WTC11 (cell line): ENCODE data around the gene VPS33B. TPM values are rescaled to one million over a fixed set of nuclear protein-coding genes. Genes with fewer than 3 reads are reported as not detected.

Experiments used
- ATAC-seq: fragments of 200-7000 bp; cut with Tn5 transposase; 2 replicates; pipeline ENCODE4 v1.10.0; 2021; ENCODE audit warnings: mild to moderate bottlenecking, moderate library complexity
- CTCF ChIA-PET: fragments of 300-600 bp; sonication (Branson Sonifier 250); formaldehyde crosslinking; loops from one replicate; lab custom pipeline; 2021; ENCODE audit warnings: antibody characterized with exemption; lab: Charles Lee
- POLR2A ChIA-PET: fragments of 350-600 bp; sonication (Branson Sonifier 250); formaldehyde crosslinking; loops from one replicate; lab custom pipeline; 2021; ENCODE audit warnings: antibody characterized with exemption; lab: Charles Lee
- DNase-seq: peaks from one replicate; pipeline ENCODE4 v3.0.0; 2021; ENCODE audit warnings: low spot score
- H3K27ac Mint-ChIP-seq: 2 replicates; pipeline ENCODE4 v1.8.0; 2021; ENCODE audit warnings: mixed read lengths
- H3K27me3 Mint-ChIP-seq: 2 replicates; pipeline ENCODE4 v1.8.0; 2021; ENCODE audit warnings: low read depth, mild to moderate bottlenecking, moderate library complexity, mixed read lengths
- H3K36me3 Mint-ChIP-seq: 2 replicates; pipeline ENCODE4 v1.8.0; 2021; ENCODE audit warnings: mixed read lengths
- H3K4me1 Mint-ChIP-seq: 2 replicates; pipeline ENCODE4 v1.8.0; 2022; ENCODE audit warnings: mixed read lengths
- H3K4me3 Mint-ChIP-seq: 2 replicates; pipeline ENCODE4 v1.8.0; 2021; ENCODE audit warnings: mild to moderate bottlenecking, moderate library complexity, mixed read lengths
- H3K9me3 Mint-ChIP-seq: 2 replicates; pipeline ENCODE4 v1.8.0; 2021; ENCODE audit warnings: mixed read lengths
- FOXK1 ChIP-seq: sonication (generic); formaldehyde crosslinking; IDR thresholded peaks from 2 replicates; pipeline ENCODE4 v1.8.0; 2022; ENCODE audit warnings: mild to moderate bottlenecking, moderate library complexity, missing genetic modification reagents
- FOXP1 ChIP-seq: sonication (generic); formaldehyde crosslinking; IDR thresholded peaks from 2 replicates; pipeline ENCODE4 v1.8.0; 2022; ENCODE audit warnings: missing genetic modification reagents, mild to moderate bottlenecking, moderate library complexity, borderline replicate concordance
- GRHL2 ChIP-seq: fragments of 250-450 bp; sonication (Bioruptor Pico); IDR thresholded peaks from 2 replicates; pipeline ENCODE4 v1.8.0; 2022; ENCODE audit warnings: mild to moderate bottlenecking, moderate library complexity; ENCODE audit not compliant: insufficient replicate concordance, severe bottlenecking
- NR3C1 ChIP-seq: sonication (generic); formaldehyde crosslinking; conservative IDR thresholded peaks from 2 replicates; pipeline ENCODE4 v1.8.1; 2023; ENCODE audit warnings: low read depth, mild to moderate bottlenecking, missing genetic modification reagents
- OVOL2 ChIP-seq: fragments of 250-450 bp; sonication (Bioruptor Pico); IDR thresholded peaks from 2 replicates; pipeline ENCODE4 v1.9.0; 2021; ENCODE audit warnings: mild to moderate bottlenecking, borderline replicate concordance
- SMAD3 ChIP-seq: sonication (generic); formaldehyde crosslinking; IDR thresholded peaks from 2 replicates; pipeline ENCODE4 v1.8.0; 2022; ENCODE audit warnings: missing genetic modification reagents, mild to moderate bottlenecking, borderline replicate concordance
- TCF7 ChIP-seq: sonication (generic); formaldehyde crosslinking; IDR thresholded peaks from 2 replicates; pipeline ENCODE4 v1.8.0; 2022; ENCODE audit warnings: mild to moderate bottlenecking, low read depth, missing genetic modification reagents, moderate library complexity
- TEAD4 ChIP-seq: sonication (generic); formaldehyde crosslinking; IDR thresholded peaks from 2 replicates; pipeline ENCODE4 v1.8.0; 2022; ENCODE audit warnings: mild to moderate bottlenecking, missing genetic modification reagents
- TP53 ChIP-seq: sonication (generic); formaldehyde crosslinking; IDR thresholded peaks from 2 replicates; pipeline ENCODE4 v1.8.1; 2023; ENCODE audit warnings: mild to moderate bottlenecking, missing genetic modification reagents
- ZNF263 ChIP-seq: sonication (generic); formaldehyde crosslinking; IDR thresholded peaks from 2 replicates; pipeline ENCODE4 v1.8.1; 2022; ENCODE audit warnings: low read depth, mild to moderate bottlenecking, moderate library complexity, missing genetic modification reagents
- ZNF423 ChIP-seq: fragments of 250-450 bp; sonication (Bioruptor Pico); IDR thresholded peaks from 2 replicates; pipeline ENCODE4 v2.1.2; 2022; ENCODE audit warnings: mild to moderate bottlenecking, moderate library complexity
- total RNA-seq: library from RNA; stranded (reverse); gene quantifications from 3 replicates; pipeline ENCODE4 v1.2.3, GENCODE V29; 2021
- TF ChIP-seq, protein P1 (sequence below): sonication (generic); formaldehyde crosslinking; IDR thresholded peaks from 2 replicates; pipeline ENCODE4 v1.8.0; 2023; ENCODE audit warnings: missing genetic modification reagents, mild to moderate bottlenecking, borderline replicate concordance
- TF ChIP-seq, protein P2 (sequence below): fragments of 250-450 bp; sonication (Bioruptor Pico); IDR thresholded peaks from 2 replicates; pipeline ENCODE4 v1.9.0; 2021; ENCODE audit warnings: moderate library complexity, mild to moderate bottlenecking, inconsistent platforms, borderline replicate concordance
- TF ChIP-seq, protein P3 (sequence below): fragments of 250-450 bp; sonication (Bioruptor Pico); IDR thresholded peaks from 2 replicates; pipeline ENCODE4 v1.9.0; 2021; ENCODE audit warnings: mild to moderate bottlenecking, borderline replicate concordance
- TF ChIP-seq, protein P4 (sequence below): sonication (generic); formaldehyde crosslinking; IDR thresholded peaks from 2 replicates; pipeline ENCODE4 v1.8.0; 2023; ENCODE audit warnings: mild to moderate bottlenecking, missing genetic modification reagents
- TF ChIP-seq, protein P5 (sequence below): sonication (generic); formaldehyde crosslinking; IDR thresholded peaks from 2 replicates; pipeline ENCODE4 v1.8.0; 2022; ENCODE audit warnings: mild to moderate bottlenecking, missing genetic modification reagents
- TF ChIP-seq, protein P6 (sequence below): sonication (generic); formaldehyde crosslinking; IDR thresholded peaks from 2 replicates; pipeline ENCODE4 v1.8.1; 2022; ENCODE audit warnings: missing genetic modification reagents, borderline replicate concordance

VPS33B gene
- total RNA-seq, 1 experiment from 2014 or later: 21.1 TPM

DNA sequence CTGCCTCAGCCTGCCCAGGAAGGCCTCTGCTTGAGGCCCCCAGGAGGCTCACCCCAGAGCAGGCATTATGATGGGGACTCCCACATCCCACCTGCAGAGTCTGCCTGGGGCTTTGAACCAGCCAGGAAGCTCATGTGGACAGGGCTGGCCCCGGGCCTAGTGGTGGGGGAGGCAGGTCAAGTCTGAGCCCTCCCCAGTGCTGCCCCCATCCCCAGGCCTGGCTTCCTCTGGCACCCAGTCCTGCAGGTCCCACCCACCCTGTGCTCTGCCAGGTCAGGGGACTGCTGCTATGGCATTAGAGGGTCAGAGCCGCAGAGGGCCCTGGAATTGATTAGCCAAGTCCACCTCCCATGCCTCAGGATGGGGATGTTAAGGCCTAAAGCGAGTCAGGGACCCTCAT lies 17.6 kb upstream of the VPS33B start (continued):
- TF ChIP-seq, protein P1, sequence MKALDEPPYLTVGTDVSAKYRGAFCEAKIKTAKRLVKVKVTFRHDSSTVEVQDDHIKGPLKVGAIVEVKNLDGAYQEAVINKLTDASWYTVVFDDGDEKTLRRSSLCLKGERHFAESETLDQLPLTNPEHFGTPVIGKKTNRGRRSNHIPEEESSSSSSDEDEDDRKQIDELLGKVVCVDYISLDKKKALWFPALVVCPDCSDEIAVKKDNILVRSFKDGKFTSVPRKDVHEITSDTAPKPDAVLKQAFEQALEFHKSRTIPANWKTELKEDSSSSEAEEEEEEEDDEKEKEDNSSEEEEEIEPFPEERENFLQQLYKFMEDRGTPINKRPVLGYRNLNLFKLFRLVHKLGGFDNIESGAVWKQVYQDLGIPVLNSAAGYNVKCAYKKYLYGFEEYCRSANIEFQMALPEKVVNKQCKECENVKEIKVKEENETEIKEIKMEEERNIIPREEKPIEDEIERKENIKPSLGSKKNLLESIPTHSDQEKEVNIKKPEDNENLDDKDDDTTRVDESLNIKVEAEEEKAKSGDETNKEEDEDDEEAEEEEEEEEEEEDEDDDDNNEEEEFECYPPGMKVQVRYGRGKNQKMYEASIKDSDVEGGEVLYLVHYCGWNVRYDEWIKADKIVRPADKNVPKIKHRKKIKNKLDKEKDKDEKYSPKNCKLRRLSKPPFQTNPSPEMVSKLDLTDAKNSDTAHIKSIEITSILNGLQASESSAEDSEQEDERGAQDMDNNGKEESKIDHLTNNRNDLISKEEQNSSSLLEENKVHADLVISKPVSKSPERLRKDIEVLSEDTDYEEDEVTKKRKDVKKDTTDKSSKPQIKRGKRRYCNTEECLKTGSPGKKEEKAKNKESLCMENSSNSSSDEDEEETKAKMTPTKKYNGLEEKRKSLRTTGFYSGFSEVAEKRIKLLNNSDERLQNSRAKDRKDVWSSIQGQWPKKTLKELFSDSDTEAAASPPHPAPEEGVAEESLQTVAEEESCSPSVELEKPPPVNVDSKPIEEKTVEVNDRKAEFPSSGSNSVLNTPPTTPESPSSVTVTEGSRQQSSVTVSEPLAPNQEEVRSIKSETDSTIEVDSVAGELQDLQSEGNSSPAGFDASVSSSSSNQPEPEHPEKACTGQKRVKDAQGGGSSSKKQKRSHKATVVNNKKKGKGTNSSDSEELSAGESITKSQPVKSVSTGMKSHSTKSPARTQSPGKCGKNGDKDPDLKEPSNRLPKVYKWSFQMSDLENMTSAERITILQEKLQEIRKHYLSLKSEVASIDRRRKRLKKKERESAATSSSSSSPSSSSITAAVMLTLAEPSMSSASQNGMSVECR (CRISPR knock-in tag): no peak
- no peak for TF ChIP-seq TCF7 (CRISPR knock-in tag)

DNA sequence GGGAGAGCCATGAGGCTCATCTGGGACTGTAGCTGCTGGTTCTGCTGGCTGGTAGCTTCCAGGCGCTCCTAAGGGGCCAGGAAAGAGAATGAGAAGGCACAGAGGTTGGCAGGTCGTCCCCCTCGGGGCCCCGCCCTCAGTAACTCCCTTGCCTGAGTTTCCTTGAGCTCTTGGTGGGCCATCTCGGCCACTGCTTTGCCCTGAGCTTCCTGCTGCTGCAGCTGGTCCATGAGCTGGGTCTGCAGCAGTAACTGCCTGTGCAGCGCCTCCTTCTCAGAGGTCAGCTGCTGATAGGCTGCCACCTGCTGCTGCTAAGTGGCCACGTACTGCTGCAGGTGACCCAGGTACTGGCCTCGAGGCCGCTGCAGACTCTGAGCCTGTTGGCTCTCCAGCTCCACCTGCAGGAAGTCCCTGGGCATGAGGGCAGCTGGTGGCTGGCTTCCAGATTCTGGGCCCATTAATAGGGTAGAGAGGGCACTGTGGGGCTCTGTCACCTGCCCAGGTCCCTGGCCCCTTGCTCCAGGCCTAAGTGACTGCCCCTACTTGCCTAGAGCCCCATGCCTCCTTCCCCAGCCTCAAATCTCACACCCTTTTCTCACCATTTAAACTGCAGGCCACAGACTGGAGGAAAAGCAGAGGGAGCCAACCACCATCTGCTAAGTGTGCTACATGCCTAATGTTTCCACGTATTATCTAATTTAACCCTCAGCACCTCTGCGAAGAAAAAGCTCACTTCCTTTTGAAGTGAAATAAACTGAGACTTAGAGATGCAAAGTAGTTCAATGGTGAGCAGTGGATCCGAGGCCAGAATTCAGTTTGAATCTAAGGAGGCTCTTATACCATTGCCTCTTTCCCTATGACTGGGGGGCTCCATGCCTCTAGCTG lies 10.8 kb upstream of the VPS33B start:
- Mint-ChIP-seq H3K27ac (peak overlapping the region; percentile 53; the same call in 1 of the 2 replicates), H3K36me3 (no peaks in the 10 kb centered on the region), H3K4me1 (peaks cover 6% of the 10 kb centered on the region), H3K27me3 (peaks cover 11% of the 10 kb centered on the region), H3K4me3 (peak overlapping the region; percentile 36), H3K9me3 (no peaks in the 10 kb centered on the region)
- CTCF ChIA-PET: interaction anchor here (0.6 to 3.6 kb wide), 47 partner anchors 8 to 1044 kb away, joined by 3 to 116 read pairs (median 4); partner anchors contain the start of genes HDDC3, IQGAP1, MAN2A2 and PRC1
- DNase-seq (peak; percentile 92), ATAC-seq (peak; percentile 94)
- POLR2A ChIA-PET: interaction anchor here (1.1 to 1.4 kb wide), 3 partner anchors 11 to 76 kb away, joined by 3 to 5 read pairs (median 4); partner anchors contain the start of gene VPS33B
- TF ChIP-seq SMAD3 (CRISPR knock-in tag) (no peak), ZNF423 (CRISPR knock-in tag) (0 out of 2 replicates have a peak, but pooled peaks have one; percentile 11), ZNF263 (no peak), FOXK1 (CRISPR knock-in tag) (peak; percentile 33; the same call in 1 of the 2 replicates), FOXP1 (peak; percentile 67; the same call in 1 of the 2 replicates), TP53 (CRISPR knock-in tag) (no peak), TEAD4 (CRISPR knock-in tag) (no peak), NR3C1 (CRISPR knock-in tag) (no peak), OVOL2 (CRISPR knock-in tag) (no peak), GRHL2 (CRISPR knock-in tag) (no peak)
- TF ChIP-seq, protein P2, sequence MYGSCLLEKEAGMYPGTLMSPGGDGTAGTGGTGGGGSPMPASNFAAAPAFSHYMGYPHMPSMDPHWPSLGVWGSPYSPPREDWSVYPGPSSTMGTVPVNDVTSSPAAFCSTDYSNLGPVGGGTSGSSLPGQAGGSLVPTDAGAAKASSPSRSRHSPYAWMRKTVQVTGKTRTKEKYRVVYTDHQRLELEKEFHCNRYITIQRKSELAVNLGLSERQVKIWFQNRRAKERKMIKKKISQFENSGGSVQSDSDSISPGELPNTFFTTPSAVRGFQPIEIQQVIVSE (CRISPR knock-in tag): no peak
- TF ChIP-seq, protein P3, sequence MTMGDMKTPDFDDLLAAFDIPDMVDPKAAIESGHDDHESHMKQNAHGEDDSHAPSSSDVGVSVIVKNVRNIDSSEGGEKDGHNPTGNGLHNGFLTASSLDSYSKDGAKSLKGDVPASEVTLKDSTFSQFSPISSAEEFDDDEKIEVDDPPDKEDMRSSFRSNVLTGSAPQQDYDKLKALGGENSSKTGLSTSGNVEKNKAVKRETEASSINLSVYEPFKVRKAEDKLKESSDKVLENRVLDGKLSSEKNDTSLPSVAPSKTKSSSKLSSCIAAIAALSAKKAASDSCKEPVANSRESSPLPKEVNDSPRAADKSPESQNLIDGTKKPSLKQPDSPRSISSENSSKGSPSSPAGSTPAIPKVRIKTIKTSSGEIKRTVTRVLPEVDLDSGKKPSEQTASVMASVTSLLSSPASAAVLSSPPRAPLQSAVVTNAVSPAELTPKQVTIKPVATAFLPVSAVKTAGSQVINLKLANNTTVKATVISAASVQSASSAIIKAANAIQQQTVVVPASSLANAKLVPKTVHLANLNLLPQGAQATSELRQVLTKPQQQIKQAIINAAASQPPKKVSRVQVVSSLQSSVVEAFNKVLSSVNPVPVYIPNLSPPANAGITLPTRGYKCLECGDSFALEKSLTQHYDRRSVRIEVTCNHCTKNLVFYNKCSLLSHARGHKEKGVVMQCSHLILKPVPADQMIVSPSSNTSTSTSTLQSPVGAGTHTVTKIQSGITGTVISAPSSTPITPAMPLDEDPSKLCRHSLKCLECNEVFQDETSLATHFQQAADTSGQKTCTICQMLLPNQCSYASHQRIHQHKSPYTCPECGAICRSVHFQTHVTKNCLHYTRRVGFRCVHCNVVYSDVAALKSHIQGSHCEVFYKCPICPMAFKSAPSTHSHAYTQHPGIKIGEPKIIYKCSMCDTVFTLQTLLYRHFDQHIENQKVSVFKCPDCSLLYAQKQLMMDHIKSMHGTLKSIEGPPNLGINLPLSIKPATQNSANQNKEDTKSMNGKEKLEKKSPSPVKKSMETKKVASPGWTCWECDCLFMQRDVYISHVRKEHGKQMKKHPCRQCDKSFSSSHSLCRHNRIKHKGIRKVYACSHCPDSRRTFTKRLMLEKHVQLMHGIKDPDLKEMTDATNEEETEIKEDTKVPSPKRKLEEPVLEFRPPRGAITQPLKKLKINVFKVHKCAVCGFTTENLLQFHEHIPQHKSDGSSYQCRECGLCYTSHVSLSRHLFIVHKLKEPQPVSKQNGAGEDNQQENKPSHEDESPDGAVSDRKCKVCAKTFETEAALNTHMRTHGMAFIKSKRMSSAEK (CRISPR knock-in tag): no peak
- TF ChIP-seq, protein P4, sequence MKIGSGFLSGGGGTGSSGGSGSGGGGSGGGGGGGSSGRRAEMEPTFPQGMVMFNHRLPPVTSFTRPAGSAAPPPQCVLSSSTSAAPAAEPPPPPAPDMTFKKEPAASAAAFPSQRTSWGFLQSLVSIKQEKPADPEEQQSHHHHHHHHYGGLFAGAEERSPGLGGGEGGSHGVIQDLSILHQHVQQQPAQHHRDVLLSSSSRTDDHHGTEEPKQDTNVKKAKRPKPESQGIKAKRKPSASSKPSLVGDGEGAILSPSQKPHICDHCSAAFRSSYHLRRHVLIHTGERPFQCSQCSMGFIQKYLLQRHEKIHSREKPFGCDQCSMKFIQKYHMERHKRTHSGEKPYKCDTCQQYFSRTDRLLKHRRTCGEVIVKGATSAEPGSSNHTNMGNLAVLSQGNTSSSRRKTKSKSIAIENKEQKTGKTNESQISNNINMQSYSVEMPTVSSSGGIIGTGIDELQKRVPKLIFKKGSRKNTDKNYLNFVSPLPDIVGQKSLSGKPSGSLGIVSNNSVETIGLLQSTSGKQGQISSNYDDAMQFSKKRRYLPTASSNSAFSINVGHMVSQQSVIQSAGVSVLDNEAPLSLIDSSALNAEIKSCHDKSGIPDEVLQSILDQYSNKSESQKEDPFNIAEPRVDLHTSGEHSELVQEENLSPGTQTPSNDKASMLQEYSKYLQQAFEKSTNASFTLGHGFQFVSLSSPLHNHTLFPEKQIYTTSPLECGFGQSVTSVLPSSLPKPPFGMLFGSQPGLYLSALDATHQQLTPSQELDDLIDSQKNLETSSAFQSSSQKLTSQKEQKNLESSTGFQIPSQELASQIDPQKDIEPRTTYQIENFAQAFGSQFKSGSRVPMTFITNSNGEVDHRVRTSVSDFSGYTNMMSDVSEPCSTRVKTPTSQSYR (CRISPR knock-in tag): no peak
- TF ChIP-seq, protein P5, sequence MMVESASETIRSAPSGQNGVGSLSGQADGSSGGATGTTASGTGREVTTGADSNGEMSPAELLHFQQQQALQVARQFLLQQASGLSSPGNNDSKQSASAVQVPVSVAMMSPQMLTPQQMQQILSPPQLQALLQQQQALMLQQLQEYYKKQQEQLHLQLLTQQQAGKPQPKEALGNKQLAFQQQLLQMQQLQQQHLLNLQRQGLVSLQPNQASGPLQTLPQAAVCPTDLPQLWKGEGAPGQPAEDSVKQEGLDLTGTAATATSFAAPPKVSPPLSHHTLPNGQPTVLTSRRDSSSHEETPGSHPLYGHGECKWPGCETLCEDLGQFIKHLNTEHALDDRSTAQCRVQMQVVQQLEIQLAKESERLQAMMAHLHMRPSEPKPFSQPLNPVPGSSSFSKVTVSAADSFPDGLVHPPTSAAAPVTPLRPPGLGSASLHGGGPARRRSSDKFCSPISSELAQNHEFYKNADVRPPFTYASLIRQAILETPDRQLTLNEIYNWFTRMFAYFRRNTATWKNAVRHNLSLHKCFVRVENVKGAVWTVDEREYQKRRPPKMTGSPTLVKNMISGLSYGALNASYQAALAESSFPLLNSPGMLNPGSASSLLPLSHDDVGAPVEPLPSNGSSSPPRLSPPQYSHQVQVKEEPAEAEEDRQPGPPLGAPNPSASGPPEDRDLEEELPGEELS: no peak
- TF ChIP-seq, protein P6, sequence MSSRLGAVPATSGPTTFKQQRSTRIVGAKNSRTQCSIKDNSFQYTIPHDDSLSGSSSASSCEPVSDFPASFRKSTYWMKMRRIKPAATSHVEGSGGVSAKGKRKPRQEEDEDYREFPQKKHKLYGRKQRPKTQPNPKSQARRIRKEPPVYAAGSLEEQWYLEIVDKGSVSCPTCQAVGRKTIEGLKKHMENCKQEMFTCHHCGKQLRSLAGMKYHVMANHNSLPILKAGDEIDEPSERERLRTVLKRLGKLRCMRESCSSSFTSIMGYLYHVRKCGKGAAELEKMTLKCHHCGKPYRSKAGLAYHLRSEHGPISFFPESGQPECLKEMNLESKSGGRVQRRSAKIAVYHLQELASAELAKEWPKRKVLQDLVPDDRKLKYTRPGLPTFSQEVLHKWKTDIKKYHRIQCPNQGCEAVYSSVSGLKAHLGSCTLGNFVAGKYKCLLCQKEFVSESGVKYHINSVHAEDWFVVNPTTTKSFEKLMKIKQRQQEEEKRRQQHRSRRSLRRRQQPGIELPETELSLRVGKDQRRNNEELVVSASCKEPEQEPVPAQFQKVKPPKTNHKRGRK: no peak
